C4-2B (cell line): ENCODE results near the gene ZNF441.
"Not testable (repeated sequence)": the region's sequence is repeated elsewhere in the genome, so short reads cannot be mapped to it uniquely, and the experiment has no call there.

ENCODE experiments used
- H3K27ac ChIP-seq: fragments of 450-650 bp; 2 replicates; pipeline ENCODE4 v1.5.1; 2017
- ZFX ChIP-seq: fragments of 450-650 bp; IDR thresholded peaks from 2 replicates; pipeline ENCODE4 v1.6.1; 2017
- TF ChIP-seq, protein P1 (sequence below): fragments of 450-650 bp; conservative IDR thresholded peaks from 2 replicates; pipeline ENCODE4 v1.5.1; 2017; ENCODE audit warnings: mild to moderate bottlenecking

Gene ZNF441

DNA sequence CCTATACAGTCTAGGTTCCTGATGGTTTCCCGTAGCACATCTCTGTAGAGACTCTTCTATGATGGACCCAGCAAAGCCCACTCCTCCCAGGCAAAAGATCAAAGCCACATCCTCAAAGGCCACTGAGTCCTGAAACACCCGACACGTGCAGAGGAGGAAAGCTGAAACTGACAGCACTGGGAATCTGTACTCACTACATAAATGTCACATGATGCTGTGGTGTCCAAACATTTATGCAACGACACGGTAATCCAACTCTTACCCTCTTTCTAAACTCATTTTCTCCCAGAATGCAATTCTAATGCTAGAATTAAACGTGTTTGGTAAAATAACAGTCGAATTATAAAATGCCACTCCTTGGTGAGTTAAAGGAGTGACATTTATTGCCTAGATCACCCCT, 7.0 kb upstream of the ZNF441 start:
- H3K27ac ChIP-seq = no peak overlapping the region
- TF ChIP-seq, protein P1, sequence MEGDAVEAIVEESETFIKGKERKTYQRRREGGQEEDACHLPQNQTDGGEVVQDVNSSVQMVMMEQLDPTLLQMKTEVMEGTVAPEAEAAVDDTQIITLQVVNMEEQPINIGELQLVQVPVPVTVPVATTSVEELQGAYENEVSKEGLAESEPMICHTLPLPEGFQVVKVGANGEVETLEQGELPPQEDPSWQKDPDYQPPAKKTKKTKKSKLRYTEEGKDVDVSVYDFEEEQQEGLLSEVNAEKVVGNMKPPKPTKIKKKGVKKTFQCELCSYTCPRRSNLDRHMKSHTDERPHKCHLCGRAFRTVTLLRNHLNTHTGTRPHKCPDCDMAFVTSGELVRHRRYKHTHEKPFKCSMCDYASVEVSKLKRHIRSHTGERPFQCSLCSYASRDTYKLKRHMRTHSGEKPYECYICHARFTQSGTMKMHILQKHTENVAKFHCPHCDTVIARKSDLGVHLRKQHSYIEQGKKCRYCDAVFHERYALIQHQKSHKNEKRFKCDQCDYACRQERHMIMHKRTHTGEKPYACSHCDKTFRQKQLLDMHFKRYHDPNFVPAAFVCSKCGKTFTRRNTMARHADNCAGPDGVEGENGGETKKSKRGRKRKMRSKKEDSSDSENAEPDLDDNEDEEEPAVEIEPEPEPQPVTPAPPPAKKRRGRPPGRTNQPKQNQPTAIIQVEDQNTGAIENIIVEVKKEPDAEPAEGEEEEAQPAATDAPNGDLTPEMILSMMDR = no peak
- no peak for TF ChIP-seq ZFX

- TF ChIP-seq, protein P1 = no peak
- no peak for TF ChIP-seq ZFX
- no peak overlapping the region for H3K27ac ChIP-seq
Measured at GRCh38 chr19:11763117-11763516, 3.7 kb upstream of the ZNF441 start.

DNA sequence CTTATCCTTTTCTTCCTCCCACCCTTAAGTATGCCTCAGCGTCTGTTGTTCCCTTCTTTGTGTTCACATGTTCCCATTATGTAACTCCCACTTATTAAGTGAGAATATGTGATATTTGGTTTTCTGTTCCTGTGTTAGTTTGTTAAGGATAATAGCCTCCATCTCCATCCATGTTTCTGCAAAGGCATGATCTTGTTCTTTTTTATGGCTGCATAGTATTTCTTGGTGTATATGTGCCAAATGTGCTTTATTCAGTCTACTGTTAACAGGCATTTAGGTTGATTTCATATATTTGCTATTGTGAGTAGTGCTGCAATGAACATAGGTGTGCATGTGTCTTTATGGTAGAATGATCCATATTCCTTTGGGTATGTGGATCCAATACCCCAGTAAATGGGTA, 3.2 kb upstream of the ZNF441 start:
- no peak overlapping the region for H3K27ac ChIP-seq
- TF ChIP-seq, protein P1 = no peak
- no peak for TF ChIP-seq ZFX

- H3K27ac ChIP-seq = peak overlapping the region; percentile 87
Measured at GRCh38 chr19:11767633-11768133, 883 bp downstream of the ZNF441 start.

GRCh38 chr19:11769995-11770394, 3.2 kb downstream of the ZNF441 start:
- TF ChIP-seq ZFX = no peak
- TF ChIP-seq, protein P1 = no peak
- H3K27ac ChIP-seq = no peak overlapping the region

More at GRCh38 chr19:11767633-11768133, 883 bp downstream of the ZNF441 start:
- TF ChIP-seq ZFX = no peak

DNA sequence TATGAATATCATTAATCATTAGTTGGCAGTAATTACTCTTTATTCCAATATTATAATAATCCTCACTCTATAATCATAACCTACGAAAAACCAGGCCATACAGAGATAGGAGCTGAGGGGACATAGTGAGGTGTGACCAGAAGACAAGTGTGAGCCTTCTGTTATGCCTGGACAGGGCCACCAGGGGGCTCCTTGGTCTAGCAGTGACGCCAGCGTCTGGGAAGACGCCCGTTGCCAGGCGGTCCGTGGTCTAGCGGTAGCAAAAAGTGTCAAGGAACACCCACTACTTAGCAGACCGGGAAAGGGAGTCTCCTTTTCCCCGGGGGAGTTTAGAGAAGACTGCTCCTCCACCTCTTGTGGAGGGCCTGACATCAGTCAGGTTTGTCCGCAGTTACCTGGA, 4.7 kb downstream of the ZNF441 start:
- not testable (repeated sequence) for H3K27ac ChIP-seq
- TF ChIP-seq, protein P1 = peak; percentile 22; the same call in 1 of the 2 replicates

- H3K27ac ChIP-seq = not testable (repeated sequence)
Measured at GRCh38 chr19:11776669-11777068, 9.9 kb downstream of the ZNF441 start.

- no peak overlapping the region for H3K27ac ChIP-seq
- TF ChIP-seq, protein P1 = no peak
- no peak for TF ChIP-seq ZFX
Measured at GRCh38 chr19:11780431-11781020, 13.7 kb downstream of the ZNF441 start.
